SH-SY5Y (cell line): Measurements from ENCODE around the gene AGAP1.

Source experiments
- GATA2 ChIP-seq: IDR thresholded peaks from 2 replicates; pipeline ENCODE4 v1.6.1; 2011; ENCODE audit warnings: mild to moderate bottlenecking, low read depth, low read length
- GATA3 ChIP-seq: IDR thresholded peaks from 2 replicates; pipeline ENCODE4 v1.6.1; 2011; ENCODE audit warnings: low read depth, mild to moderate bottlenecking, low read length, moderate library complexity

- TF ChIP-seq GATA2: no peak
- TF ChIP-seq GATA3: no peak
Measured at GRCh38 chr2:235558572-235558971, 64.7 kb downstream of the AGAP1 start.
